ENCODE data around the gene BMP4. TPM values are rescaled to one million over a fixed set of nuclear protein-coding genes. Genes with fewer than 3 reads are reported as not detected.

BMP4 gene
- total and polyA plus RNA-seq, 2 of the 13 experiments (the other 11 are each of a cell fraction or from before 2014, with no cell fraction given), result 56.4 to 169 TPM

DNA sequence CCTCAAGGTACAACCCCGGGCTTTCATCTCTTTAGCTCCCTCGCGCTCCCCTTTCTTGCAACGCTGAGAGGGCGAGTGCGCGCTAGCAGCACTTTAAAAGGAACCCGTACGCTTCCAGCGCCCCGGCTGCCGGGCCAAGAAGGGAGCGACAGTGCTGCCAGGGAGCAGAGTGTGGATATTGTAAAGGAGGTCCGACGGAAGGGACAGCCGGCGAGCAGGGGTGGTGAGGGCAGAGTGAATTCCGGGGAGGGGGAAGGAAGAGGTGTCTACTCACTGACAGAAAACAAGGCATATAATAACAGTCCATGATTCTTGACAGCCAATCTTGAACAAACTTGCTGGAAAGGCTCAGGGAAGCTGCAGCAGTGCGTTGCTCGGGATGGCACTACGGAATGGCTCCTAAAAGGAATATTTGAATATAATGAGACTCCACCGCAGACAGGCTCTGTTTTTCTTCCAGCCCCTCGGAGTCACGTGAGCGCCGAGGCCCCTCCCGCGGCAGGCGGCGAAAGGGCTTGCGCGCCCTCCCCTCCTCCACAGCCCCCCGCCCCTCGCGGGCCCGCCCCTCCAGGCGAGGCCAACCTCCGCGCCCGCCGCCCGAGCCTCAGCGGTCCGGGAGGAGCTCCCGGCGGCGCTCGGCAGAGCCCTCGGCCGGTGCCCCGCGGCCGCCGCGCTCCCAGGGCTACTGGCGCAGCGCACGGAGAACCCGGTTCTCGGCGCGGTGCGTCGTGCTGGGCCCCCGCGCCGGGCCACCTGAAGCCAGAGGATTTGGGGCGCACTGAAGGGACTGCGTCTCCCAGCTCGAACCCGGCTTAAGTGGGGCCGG is 3.4 kb downstream of the BMP4 start (continued):
- TF ChIP-seq GATAD2A (CRISPR knock-in tag; IDR thresholded peaks at IDR 0.05) (0 out of 2 replicates have a peak, but pooled peaks have one; percentile 22), STAT5B (CRISPR knock-in tag; IDR thresholded peaks at IDR 0.05) (no peak), FOXA3 (CRISPR knock-in tag; IDR thresholded peaks at IDR 0.05) (0 out of 2 replicates have a peak, but pooled peaks have one; percentile 17), SIN3A (IDR thresholded peaks at IDR 0.05; ENCODE audit: borderline replicate concordance, low read depth, low read length) (0 out of 2 replicates have a peak, but pooled peaks have one; percentile 67), TBX2 (CRISPR knock-in tag; IDR thresholded peaks at IDR 0.05; ENCODE audit: borderline replicate concordance) (no peak), HNRNPH1 (optimal IDR thresholded peaks at IDR 0.05; ENCODE audit: low read depth, low read length) (no peak), ZNF580 (CRISPR knock-in tag; IDR thresholded peaks at IDR 0.05; ENCODE audit: borderline replicate concordance, low read depth) (no peak), ZNF780A (CRISPR knock-in tag; IDR thresholded peaks at IDR 0.05) (0 out of 2 replicates have a peak, but pooled peaks have one; percentile 35), ZNF362 (CRISPR knock-in tag; IDR thresholded peaks at IDR 0.05; ENCODE audit: borderline replicate concordance) (no peak), NFIC (IDR thresholded peaks at IDR 0.05; ENCODE audit: low read length) (peak; percentile 40; the same call in 1 of the 2 replicates), HOXA9 (CRISPR knock-in tag; IDR thresholded peaks at IDR 0.05; ENCODE audit: borderline replicate concordance) (no peak; the same call in 1 of the 2 replicates), ZNF234 (CRISPR knock-in tag; conservative IDR thresholded peaks at IDR 0.05) (no peak), ZNF768 (CRISPR knock-in tag; IDR thresholded peaks at IDR 0.05) (peak; percentile 51; the same call in 1 of the 2 replicates), SP1 (IDR thresholded peaks at IDR 0.05) (no peak), SP1 (CRISPR knock-in tag; IDR thresholded peaks at IDR 0.05) (peak; percentile 63; the same call in 1 of the 2 replicates), SRSF9 (IDR thresholded peaks at IDR 0.05; ENCODE audit: borderline replicate concordance, insufficient read depth, low read depth, low read length, poor library complexity, severe bottlenecking) (no peak), SRSF4 (IDR thresholded peaks at IDR 0.05; ENCODE audit: low read depth, low read length, poor library complexity, severe bottlenecking) (peak; percentile 54), ZNF777 (CRISPR knock-in tag; IDR thresholded peaks at IDR 0.05) (peak; percentile 9; the same call in 1 of the 2 replicates), PAX8 (CRISPR knock-in tag; IDR thresholded peaks at IDR 0.05; ENCODE audit: borderline replicate concordance) (no peak), FOXP1 (IDR thresholded peaks at IDR 0.05) (no peak), FOXP1 (CRISPR knock-in tag; IDR thresholded peaks at IDR 0.05) (no peak), TRIM24 (CRISPR knock-in tag; IDR thresholded peaks at IDR 0.05) (no peak), KAT2B (IDR thresholded peaks at IDR 0.05; ENCODE audit: borderline replicate concordance, low read depth, low read length) (no peak), ISL2 (CRISPR knock-in tag; IDR thresholded peaks at IDR 0.05) (peak; percentile 26; the same call in 1 of the 2 replicates)
- TF ChIP-seq, protein P1, sequence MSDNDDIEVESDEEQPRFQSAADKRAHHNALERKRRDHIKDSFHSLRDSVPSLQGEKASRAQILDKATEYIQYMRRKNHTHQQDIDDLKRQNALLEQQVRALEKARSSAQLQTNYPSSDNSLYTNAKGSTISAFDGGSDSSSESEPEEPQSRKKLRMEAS (IDR thresholded peaks at IDR 0.05), result peak; percentile 59
- TF ChIP-seq, protein P2, sequence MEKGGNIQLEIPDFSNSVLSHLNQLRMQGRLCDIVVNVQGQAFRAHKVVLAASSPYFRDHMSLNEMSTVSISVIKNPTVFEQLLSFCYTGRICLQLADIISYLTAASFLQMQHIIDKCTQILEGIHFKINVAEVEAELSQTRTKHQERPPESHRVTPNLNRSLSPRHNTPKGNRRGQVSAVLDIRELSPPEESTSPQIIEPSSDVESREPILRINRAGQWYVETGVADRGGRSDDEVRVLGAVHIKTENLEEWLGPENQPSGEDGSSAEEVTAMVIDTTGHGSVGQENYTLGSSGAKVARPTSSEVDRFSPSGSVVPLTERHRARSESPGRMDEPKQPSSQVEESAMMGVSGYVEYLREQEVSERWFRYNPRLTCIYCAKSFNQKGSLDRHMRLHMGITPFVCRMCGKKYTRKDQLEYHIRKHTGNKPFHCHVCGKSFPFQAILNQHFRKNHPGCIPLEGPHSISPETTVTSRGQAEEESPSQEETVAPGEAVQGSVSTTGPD (CRISPR knock-in tag; IDR thresholded peaks at IDR 0.05), result no peak

Measured in HepG2 (cell line).